HG02840 (cell line): ENCODE measurements around the gene IQSEC1.

ENCODE experiments used
- ATAC-seq: cut with Tn5 transposase; IDR thresholded peaks from one replicate; pipeline ENCODE4 v1.9.1; 2021; ENCODE audit warnings: mild to moderate bottlenecking, moderate library complexity, moderate number of reproducible peaks; ENCODE audit not compliant: unreplicated experiment, low FRiP score

The IQSEC1 gene

DNA sequence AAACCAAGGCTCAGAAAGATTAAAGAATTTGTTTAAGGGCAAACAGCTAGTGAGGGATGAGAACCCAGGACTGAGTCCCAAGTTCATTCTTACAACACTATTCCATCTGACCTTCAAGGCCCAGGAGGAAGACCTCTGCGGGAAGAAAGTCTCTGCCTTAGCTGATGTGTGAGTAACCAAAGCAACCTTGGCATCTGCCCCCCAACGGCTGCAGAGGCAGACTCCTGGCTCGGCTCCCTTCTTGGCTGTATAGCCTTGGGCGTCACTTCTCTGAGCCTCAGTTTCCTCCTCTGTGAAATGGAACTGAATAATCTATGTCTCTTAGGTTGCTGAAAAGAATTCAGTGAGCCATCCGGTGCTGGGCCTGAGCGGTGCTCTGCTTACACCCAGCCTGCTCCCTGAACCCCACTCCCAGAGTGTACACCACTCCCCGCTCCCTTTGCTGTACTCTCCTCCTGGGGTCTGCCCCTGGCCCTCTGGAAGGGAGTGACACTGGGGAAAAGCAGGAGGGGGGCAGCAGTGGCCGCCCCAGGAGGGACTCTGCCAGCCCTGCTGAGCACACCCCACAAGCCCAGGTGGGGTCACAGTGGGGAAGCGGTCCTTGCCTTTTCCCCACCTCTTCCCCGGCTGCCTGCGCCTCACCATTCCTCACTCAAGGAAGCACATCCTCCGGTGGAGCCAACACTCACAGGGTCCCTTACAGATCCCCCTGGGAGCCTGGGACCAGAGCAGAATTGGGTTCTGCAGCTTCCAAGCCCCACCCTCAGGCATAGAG lies 97.3 kb downstream of the IQSEC1 start:
- ATAC-seq = no peak

DNA sequence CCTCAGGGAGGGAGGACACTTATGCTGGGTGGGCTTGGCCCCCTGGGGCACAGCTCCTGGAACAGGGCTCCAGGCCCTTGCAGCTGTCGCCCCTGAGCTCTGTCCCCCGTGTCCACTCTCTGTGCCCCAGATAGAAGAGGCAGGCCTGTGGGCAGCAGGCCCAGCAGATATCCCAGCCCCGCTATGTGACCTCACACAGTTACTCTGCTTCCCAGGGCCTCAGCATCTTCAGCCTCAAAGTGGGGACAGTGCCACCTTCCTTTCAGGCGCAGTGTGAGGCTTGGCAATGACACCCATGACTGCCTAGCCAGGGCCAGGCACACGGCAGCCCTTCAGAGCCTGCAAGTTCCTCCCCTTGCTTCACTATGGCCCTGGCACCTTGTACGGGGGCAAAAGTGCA lies 98.4 kb downstream of the IQSEC1 start:
- ATAC-seq = no peak

- ATAC-seq = no peak
These were observed 98.9 kb downstream of the IQSEC1 start for GRCh38 chr3:12974334-12974733.

GRCh38 chr3:12973827-12974226 lies 99.4 kb downstream of the IQSEC1 start:
- ATAC-seq = no peak

DNA sequence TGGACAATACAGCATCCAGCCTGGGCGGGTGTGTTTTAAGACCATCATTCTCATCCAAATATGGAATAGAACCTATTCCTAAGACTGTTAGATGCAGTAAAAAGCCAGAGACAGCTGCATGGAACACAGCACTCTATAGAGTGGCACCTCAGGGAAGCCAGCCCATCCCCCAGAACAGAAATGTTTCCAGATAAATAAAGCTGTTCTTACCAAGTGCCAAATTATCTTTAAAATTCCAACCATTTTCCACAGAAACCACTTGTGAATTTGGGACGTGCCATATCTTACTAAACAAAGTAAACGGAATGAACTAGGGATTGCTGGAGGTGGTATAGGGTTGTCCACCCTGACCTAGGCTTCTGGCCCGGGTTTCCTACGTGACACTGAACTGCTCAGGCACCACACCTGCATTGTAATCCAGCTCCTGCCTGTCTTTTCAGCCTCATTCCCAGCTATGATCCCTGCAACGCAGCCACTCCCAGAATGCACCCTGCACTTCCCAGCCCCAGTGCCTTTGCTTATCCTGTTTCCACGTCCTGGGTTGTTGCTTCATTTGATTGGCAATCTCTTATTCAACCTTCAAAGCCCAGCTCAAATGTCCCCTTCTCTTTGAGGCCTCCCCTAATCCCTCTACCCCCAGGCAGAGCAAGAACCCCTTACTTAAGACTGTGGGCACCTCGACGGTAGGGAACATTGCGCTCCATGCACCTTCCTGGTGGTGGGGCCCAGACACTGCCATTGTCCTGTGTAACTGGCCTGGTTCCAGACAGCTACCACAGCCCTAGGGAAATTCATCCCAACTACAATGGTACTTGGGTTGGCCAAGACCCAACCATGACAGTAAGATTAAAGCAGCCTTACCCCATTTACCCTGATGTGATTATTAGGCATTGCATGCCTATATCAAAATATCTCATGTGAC lies 100.2 kb downstream of the IQSEC1 start:
- ATAC-seq = no peak

DNA sequence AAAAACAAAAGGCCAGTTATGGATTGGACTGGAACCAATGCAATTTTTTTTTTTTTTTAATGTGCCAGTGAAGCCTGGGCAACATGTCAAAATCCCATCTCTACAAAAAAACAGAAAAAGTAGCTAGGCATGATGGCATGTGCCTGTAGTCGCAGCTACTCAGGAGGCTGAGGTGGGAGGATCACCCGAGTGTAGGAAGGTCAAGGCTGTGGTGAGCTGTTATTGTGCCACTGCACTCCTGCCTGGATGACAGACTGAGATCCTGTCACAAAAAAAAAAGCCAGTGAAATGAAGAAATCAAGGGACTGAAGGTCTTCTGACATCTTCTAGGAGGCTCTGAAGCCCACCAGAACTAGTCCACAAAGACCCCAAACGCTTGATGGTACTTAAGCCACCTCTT lies 101.2 kb downstream of the IQSEC1 start:
- no peak for ATAC-seq

- no peak for ATAC-seq
These were observed 102.5 kb downstream of the IQSEC1 start for GRCh38 chr3:12970684-12971083.

- no peak for ATAC-seq
These were observed 103.7 kb downstream of the IQSEC1 start for GRCh38 chr3:12969486-12969885.

DNA sequence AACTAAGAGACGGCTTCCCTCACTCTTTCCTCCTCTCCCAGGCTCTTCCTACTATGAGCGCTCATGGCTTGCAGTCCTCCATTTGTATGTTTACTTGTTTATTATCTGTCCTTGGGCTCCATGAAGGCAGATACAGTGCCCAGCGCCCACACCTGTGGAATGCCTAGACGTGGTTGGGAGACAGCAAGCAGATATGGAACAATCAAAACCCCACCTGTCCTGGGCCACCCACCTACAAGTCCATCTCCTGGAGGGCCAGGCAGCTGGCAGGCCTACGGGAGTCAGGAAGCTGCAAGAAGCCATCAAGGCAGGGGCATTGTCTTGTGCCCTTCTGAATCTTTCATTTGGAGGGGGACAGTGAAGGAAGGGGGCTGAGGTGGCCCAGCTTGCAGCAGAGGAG lies 104.7 kb downstream of the IQSEC1 start:
- ATAC-seq = no peak

DNA sequence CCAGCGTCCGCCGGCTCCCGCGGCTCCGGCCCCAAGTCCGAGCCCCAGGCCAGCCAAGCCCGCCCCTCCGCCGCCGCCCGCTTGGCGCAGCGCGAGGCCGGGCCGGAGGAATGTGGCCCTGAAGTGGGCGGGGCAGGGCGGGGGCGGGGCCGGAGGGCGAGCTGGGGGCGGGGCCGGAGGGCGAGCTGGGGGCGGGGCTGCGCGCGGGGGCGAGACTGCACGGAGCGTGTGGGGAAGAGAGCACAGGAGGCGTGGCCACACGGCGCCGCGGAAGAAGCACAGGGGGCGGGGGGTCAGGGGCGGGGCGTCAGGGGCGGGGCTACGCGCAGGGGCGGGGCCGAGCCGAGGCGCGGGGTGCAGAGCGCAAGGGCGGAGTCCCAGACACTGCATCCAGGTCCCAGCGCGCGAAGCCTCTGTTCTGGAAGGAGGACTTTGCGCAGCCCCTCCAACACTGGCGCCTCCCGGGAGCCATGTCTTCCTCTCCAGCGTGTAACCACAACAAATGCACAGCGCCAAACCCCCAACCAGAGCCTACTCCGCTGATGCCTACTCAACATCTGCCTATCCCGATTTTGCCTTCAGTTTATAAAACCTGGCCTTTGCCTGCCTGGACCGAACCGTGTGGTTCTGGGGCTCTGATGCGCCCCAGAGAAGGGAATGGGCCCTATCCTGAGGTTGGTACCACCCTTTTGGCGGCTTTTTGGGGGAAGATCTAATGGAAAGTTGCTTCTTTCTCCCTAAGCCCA lies 105.5 kb downstream of the IQSEC1 start:
- peak; percentile 71 for ATAC-seq

DNA sequence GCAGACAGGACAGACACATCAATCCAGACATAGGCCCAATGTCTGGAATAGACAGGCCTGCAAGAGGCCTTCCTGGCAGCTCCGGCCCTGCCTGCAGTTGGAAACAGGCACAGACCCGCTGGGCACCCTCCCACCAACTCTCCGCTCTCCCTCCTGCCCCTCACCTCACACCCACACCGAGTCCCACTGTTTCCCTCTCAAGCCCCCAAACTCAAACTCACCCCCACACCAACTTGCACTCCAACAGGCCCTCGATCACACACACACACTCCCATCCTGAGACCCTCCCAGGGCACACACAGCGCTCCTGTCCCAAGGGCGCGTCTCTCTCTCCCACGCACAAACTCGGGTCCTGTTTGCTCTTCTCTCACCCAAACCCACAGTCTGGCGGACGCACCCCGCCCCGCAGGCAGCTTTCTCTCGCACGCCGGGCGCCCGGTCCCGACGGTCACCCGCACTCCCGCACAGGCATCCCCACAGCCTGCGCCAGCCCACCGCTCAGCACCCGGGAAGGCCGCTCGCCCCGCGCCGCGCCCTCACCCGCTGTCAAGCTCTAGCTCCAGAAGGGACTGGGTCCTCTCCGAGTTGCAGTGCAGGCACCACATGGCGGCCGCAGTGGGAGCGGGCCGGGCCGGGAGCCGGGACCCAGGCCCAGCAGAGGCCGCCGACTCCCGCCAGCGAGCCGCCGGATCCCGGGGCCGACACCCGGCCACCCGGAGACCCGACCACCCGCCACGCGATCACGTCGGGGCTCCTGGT lies 106.2 kb downstream of the IQSEC1 start:
- ATAC-seq = peak; percentile 15

DNA sequence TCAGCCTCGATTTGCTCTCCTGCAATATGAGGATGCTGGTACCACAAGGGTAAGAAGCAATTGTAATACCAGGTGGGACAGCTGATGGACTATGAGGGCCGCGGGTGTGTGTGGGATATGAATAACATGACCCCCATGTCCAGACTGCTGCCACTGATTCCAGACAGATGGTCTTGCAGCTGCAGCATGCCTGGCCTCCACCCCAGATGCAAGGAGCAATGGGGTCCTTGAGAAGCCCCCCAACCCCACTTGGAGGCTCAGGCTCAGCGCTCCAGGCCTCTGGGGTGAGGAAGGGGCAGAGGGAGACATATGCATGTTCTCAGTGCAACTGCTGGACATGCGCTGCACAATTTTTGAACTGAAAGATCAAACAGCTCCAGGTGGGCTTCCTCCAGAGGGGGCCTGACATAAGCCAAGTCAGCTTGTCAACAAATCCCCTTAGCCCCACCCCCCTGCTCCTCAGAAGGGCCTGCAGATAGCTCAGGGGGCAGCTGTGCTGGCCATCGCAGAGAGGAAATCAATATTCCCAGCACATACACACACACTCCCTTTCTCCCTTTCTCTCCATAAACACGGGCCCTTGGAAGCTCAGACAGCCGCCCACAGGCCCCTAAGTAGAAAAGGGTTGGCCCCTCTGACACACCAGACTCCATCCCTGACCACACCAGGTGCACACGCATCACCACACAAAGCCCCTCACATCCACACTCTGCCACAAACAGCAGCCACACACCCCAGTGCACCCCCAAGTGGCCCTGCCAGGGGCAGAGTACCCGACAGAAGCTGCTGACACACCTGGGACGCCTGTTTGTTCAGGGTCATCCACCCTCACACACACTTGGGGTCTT lies 107.0 kb downstream of the IQSEC1 start:
- no peak for ATAC-seq

DNA sequence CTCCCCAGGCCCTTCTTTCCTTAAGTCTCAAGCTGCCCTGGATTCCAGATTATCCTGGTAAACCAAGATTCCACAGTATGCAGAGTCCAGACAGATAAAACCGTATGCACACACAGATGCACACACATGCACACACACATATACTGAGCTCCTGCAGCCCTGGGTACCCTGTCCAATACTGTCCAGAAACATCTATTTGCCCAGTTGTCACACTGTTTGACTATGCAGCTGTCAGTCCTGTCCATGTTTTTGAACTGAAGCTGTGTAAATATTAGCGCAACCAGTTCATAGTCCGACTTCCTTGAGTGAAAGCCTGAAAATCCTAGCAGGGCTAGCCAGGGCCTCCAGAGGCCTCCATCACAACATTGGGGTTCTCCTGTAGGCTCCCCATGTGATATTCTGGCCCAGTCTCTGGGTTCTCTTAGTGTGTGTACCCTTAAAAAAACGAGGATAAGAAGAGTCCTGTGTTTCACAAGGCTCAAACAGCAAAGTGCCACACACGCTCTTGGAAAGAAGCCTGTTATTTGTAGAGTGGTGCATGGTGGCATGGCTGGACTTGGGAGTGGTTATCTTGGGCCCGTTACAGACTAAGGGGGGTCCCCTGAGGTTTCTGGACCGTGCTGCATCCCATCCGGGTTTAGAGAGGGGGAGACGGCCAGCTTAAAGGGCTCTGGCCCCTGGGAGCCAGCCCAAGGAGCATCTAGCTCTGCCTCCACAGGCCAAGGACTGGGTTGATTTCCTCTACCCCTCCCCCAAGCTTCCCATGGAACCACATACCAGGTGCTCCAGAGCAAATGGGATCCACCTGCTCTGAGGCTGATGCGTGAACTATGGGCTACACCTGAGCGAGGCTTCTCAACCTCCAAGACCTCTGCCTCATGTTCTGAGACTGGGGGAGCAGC lies 108.3 kb downstream of the IQSEC1 start:
- no peak for ATAC-seq

- ATAC-seq = no peak
These were observed 109.1 kb downstream of the IQSEC1 start for GRCh38 chr3:12963922-12964701.

DNA sequence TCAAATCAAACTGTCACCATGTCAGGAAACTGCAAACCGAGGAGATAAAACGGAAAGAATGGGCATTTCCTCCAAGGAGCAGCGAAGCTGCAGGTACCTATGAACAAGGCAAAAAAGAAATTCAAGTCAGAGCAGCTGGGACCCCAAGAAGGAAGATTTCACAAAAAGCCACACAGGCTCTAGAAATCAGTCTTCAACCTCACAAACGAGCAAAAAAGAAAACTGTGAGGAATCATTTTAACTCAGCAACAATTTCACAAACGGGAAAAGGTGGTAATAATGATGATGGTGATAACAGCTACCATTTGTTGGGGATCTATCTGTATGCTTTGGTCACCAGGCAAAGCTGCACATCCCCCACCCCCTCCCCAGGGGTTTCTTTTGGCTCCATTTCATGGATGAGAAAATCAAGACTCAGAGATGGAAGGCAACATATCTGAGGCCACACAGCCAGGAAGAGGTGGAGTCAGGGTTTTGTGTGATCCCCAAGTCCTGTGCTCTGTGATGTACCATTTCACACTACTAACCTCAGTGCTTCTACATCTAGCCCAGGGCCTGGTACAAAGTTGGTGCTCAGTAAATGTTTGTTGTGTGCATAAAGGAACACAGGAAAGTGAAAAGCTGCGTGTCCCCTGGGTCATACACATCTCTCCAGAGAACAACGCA lies 109.9 kb downstream of the IQSEC1 start:
- ATAC-seq = no peak

GRCh38 chr3:12962292-12962691 lies 110.9 kb downstream of the IQSEC1 start:
- no peak for ATAC-seq

GRCh38 chr3:12961697-12962036 lies 111.6 kb downstream of the IQSEC1 start:
- ATAC-seq = no peak
